Panc1 (cell line): Measurements from ENCODE around the gene TMEM242.

Experiments
- POLR2AphosphoS5 ChIP-seq: IDR thresholded peaks from 2 replicates; pipeline ENCODE4 v1.6.1; 2012; ENCODE audit warnings: mild to moderate bottlenecking, low read depth, low read length, moderate library complexity
- SIN3A ChIP-seq: IDR thresholded peaks from 2 replicates; pipeline ENCODE4 v1.6.1; 2012; ENCODE audit warnings: low read depth, mild to moderate bottlenecking, low read length, moderate library complexity, borderline replicate concordance; ENCODE audit not compliant: insufficient read depth
- TCF7L2 ChIP-seq: IDR thresholded peaks from 2 replicates; pipeline ENCODE4 v1.6.1; 2011; ENCODE audit warnings: mild to moderate bottlenecking, low read depth, low read length, inconsistent platforms
- TF ChIP-seq, protein P1 (sequence below): fragments of 450-650 bp; IDR thresholded peaks from 2 replicates; pipeline ENCODE4 v1.5.1; 2017; ENCODE audit warnings: mild to moderate bottlenecking
- TF ChIP-seq, protein P2 (sequence below), 2 experiments: IDR thresholded peaks; 2 replicates each; pipeline ENCODE4 v1.6.1; 2011 to 2012; ENCODE audit warnings: low read depth in 2 of 2, control low read depth in 1 of 2, low read length in 1 of 2, mild to moderate bottlenecking in 1 of 2, moderate library complexity in 1 of 2; ENCODE audit not compliant: insufficient read depth in 1 of 2

DNA sequence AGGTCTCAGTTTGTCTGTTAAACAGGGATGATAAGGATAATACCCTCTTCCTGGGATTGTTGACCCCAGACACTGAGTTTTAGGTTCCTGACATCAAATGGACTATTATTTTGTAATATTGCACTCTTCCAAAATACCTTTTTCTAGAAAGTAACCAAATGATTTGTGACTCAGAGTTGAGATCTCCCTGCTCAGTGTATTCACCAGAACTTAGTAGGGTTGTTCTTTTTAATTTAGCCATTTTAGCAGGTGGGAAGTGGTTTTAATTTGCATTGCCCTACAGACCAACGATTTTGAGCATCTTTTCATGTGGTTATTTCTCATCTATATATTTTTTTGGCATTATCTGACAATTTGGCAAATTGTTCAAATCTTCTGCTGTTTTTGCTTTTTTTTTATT lies 75.1 kb downstream of the TMEM242 start:
- TF ChIP-seq, protein P1, sequence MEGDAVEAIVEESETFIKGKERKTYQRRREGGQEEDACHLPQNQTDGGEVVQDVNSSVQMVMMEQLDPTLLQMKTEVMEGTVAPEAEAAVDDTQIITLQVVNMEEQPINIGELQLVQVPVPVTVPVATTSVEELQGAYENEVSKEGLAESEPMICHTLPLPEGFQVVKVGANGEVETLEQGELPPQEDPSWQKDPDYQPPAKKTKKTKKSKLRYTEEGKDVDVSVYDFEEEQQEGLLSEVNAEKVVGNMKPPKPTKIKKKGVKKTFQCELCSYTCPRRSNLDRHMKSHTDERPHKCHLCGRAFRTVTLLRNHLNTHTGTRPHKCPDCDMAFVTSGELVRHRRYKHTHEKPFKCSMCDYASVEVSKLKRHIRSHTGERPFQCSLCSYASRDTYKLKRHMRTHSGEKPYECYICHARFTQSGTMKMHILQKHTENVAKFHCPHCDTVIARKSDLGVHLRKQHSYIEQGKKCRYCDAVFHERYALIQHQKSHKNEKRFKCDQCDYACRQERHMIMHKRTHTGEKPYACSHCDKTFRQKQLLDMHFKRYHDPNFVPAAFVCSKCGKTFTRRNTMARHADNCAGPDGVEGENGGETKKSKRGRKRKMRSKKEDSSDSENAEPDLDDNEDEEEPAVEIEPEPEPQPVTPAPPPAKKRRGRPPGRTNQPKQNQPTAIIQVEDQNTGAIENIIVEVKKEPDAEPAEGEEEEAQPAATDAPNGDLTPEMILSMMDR: no peak
- TF ChIP-seq POLR2AphosphoS5 (no peak), SIN3A (no peak), TCF7L2 (no peak)
- TF ChIP-seq, protein P2, sequence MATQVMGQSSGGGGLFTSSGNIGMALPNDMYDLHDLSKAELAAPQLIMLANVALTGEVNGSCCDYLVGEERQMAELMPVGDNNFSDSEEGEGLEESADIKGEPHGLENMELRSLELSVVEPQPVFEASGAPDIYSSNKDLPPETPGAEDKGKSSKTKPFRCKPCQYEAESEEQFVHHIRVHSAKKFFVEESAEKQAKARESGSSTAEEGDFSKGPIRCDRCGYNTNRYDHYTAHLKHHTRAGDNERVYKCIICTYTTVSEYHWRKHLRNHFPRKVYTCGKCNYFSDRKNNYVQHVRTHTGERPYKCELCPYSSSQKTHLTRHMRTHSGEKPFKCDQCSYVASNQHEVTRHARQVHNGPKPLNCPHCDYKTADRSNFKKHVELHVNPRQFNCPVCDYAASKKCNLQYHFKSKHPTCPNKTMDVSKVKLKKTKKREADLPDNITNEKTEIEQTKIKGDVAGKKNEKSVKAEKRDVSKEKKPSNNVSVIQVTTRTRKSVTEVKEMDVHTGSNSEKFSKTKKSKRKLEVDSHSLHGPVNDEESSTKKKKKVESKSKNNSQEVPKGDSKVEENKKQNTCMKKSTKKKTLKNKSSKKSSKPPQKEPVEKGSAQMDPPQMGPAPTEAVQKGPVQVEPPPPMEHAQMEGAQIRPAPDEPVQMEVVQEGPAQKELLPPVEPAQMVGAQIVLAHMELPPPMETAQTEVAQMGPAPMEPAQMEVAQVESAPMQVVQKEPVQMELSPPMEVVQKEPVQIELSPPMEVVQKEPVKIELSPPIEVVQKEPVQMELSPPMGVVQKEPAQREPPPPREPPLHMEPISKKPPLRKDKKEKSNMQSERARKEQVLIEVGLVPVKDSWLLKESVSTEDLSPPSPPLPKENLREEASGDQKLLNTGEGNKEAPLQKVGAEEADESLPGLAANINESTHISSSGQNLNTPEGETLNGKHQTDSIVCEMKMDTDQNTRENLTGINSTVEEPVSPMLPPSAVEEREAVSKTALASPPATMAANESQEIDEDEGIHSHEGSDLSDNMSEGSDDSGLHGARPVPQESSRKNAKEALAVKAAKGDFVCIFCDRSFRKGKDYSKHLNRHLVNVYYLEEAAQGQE (IDR thresholded peaks at IDR 0.05; ENCODE audit: insufficient read depth in 1 of 2, low read depth in 2 of 2, low read length in 1 of 2): no peak
